Nephron progenitor cell (in vitro differentiated cells): ENCODE results near the gene PLCB4.

Experiments used
- DNase-seq: peaks from one replicate; pipeline ENCODE4 v3.0.0; 2021
- H3K27ac Mint-ChIP-seq: 2 replicates; pipeline ENCODE4 v1.8.0; 2021; ENCODE audit warnings: mild to moderate bottlenecking, moderate library complexity, mixed read lengths
- H3K27me3 Mint-ChIP-seq: 2 replicates; pipeline ENCODE4 v1.8.0; 2021; ENCODE audit warnings: mild to moderate bottlenecking, low read depth, mixed read lengths; ENCODE audit not compliant: poor library complexity
- H3K36me3 Mint-ChIP-seq: 2 replicates; pipeline ENCODE4 v1.8.0; 2021; ENCODE audit warnings: low read depth, mixed read lengths
- H3K4me1 Mint-ChIP-seq: 2 replicates; pipeline ENCODE4 v1.8.0; 2021; ENCODE audit warnings: mixed read lengths
- H3K4me3 Mint-ChIP-seq: 2 replicates; pipeline ENCODE4 v1.8.0; 2021; ENCODE audit warnings: mild to moderate bottlenecking, moderate library complexity, mixed read lengths
- H3K9me3 Mint-ChIP-seq: 2 replicates; pipeline ENCODE4 v1.8.0; 2021; ENCODE audit warnings: mild to moderate bottlenecking, moderate library complexity, mixed read lengths
- TF ChIP-seq, protein P1 (sequence below): fragments of 200-600 bp; sonication (generic); IDR thresholded peaks from 2 replicates; pipeline ENCODE4 v1.5.0; 2021; ENCODE audit warnings: antibody characterized with exemption

The PLCB4 gene

DNA sequence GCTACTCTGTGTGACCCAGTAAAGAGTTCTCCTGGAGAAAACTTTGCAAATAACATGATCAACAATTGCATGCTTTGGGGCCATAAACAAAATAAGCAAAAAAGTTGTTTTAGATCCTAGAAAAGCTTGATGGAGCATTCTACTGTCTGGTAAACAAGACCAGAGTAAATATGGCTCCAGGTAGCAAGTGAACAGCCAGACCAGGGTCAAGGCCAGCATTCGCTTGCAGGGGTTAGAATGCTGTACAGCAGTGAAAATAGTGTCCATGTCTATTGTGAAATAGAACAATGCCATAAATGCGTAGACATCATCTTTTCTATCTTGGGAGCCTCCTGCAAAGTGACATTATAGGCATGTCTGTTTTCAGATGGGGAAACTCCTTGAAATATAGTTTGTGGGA lies 216.7 kb downstream of the PLCB4 start:
- Mint-ChIP-seq H3K27ac (no peak overlapping the region), H3K27me3 (no peaks in the 10 kb centered on the region), H3K4me3 (no peak overlapping the region), H3K36me3 (peaks cover 19% of the 10 kb centered on the region), H3K9me3 (peaks cover 3% of the 10 kb centered on the region), H3K4me1 (peaks cover 15% of the 10 kb centered on the region)
- DNase-seq: no peak
- TF ChIP-seq, protein P1, sequence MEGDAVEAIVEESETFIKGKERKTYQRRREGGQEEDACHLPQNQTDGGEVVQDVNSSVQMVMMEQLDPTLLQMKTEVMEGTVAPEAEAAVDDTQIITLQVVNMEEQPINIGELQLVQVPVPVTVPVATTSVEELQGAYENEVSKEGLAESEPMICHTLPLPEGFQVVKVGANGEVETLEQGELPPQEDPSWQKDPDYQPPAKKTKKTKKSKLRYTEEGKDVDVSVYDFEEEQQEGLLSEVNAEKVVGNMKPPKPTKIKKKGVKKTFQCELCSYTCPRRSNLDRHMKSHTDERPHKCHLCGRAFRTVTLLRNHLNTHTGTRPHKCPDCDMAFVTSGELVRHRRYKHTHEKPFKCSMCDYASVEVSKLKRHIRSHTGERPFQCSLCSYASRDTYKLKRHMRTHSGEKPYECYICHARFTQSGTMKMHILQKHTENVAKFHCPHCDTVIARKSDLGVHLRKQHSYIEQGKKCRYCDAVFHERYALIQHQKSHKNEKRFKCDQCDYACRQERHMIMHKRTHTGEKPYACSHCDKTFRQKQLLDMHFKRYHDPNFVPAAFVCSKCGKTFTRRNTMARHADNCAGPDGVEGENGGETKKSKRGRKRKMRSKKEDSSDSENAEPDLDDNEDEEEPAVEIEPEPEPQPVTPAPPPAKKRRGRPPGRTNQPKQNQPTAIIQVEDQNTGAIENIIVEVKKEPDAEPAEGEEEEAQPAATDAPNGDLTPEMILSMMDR: no peak

GRCh38 chr20:9286501-9287461 lies 217.9 kb downstream of the PLCB4 start:
- Mint-ChIP-seq H3K27ac (no peak overlapping the region), H3K36me3 (peaks cover 19% of the 10 kb centered on the region), H3K27me3 (no peaks in the 10 kb centered on the region), H3K4me3 (no peak overlapping the region), H3K4me1 (peaks cover 15% of the 10 kb centered on the region), H3K9me3 (peaks cover 3% of the 10 kb centered on the region)
- DNase-seq: no peak
- TF ChIP-seq, protein P1: no peak

DNA sequence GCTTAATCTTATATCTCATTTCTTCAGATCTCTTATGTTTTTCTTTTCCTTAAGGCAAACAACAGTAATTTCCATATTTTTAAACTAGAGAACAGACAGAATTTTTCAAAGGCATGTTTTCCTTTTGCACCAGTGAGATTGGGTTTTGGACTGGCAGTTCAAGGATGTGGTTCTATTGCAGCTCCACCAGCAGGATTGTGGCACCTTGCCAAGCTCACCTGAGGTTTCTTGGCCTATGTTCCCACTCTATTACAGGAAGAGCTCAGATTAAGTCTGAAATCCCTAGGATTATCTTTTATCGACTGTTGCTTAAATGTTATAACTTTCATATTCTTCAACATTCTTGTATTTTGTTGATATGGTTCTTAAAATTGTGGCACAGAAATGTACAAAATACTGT lies 218.9 kb downstream of the PLCB4 start:
- TF ChIP-seq, protein P1: no peak
- Mint-ChIP-seq H3K36me3 (peaks cover 19% of the 10 kb centered on the region), H3K4me1 (peaks cover 5% of the 10 kb centered on the region)

DNA sequence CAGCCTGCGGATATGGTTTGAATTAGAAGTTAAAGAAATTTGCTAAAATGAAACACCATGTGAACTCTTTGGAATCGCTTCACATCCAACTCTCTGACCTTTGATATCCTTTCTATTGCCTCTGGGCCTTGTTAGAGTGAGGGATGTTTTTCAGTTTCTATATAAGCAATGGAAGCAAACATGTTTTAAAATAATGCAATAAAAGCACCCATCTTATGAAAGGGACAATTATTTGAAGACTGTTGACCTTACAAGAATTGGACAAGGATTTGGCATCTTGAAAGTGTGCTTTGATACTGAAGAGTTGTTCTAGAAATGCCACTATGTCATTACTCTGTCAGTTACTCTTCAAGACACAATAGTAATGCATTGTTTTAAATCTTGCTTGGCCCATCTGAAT lies 221.4 kb downstream of the PLCB4 start:
- H3K4me1 Mint-ChIP-seq: peaks cover 10% of the 10 kb centered on the region
- TF ChIP-seq, protein P1: no peak
- no peaks in the 10 kb centered on the region for H3K27me3 Mint-ChIP-seq
- peaks cover 29% of the 10 kb centered on the region for H3K36me3 Mint-ChIP-seq
- H3K27ac Mint-ChIP-seq: no peak overlapping the region
- no peak overlapping the region for H3K4me3 Mint-ChIP-seq
- peaks cover 9% of the 10 kb centered on the region for H3K9me3 Mint-ChIP-seq
- DNase-seq: no peak

More for the DNA sequence above, 218.9 kb downstream of the PLCB4 start:
- Mint-ChIP-seq H3K27me3 (no peaks in the 10 kb centered on the region), H3K27ac (no peak overlapping the region), H3K4me3 (no peak overlapping the region), H3K9me3 (peaks cover 3% of the 10 kb centered on the region)
- no peak for DNase-seq

- H3K27me3 Mint-ChIP-seq: no peaks in the 10 kb centered on the region
- TF ChIP-seq, protein P1: no peak
- H3K9me3 Mint-ChIP-seq: peaks cover 17% of the 10 kb centered on the region
- no peak for DNase-seq
- H3K36me3 Mint-ChIP-seq: peaks cover 36% of the 10 kb centered on the region
- peaks cover 10% of the 10 kb centered on the region for H3K4me1 Mint-ChIP-seq
- H3K27ac Mint-ChIP-seq: no peak overlapping the region
- no peak overlapping the region for H3K4me3 Mint-ChIP-seq
These were observed 224.3 kb downstream of the PLCB4 start for GRCh38 chr20:9293145-9293544.
